H9 (cell line): ENCODE data around the gene LAMC3. TPM values are rescaled to one million over a fixed set of nuclear protein-coding genes. Genes with fewer than 3 reads are reported as not detected.
A peak's percentile ranks its signal among the peaks of the same experiment; 100 is the strongest.

Experiments
- DNase-seq: peaks from one replicate; pipeline ENCODE4 v3.0.0-alpha.2; 2017
- H2AFZ ChIP-seq: one replicate; pipeline ENCODE4 v1.6.1; 2013; ENCODE audit warnings: mild to moderate bottlenecking, low read length, control low read depth, moderate library complexity
- H2AK5ac ChIP-seq: 2 replicates; pipeline ENCODE4 v1.6.1; 2013; ENCODE audit warnings: low read length, control low read depth, mixed read lengths; ENCODE audit not compliant: insufficient read length
- H2BK120ac ChIP-seq: one replicate; pipeline ENCODE4 v1.6.1; 2013; ENCODE audit warnings: low read depth, mild to moderate bottlenecking, low read length, control low read depth, inconsistent platforms; ENCODE audit not compliant: poor library complexity, severe bottlenecking
- H2BK12ac ChIP-seq: 2 replicates; pipeline ENCODE4 v1.6.1; 2013; ENCODE audit warnings: low read length, control low read depth, mixed read lengths, low read depth; ENCODE audit not compliant: insufficient read length
- H2BK15ac ChIP-seq: 2 replicates; pipeline ENCODE4 v1.6.1; 2013; ENCODE audit warnings: low read depth, low read length, control low read depth
- H2BK20ac ChIP-seq: one replicate; pipeline ENCODE4 v1.6.1; 2013; ENCODE audit warnings: low read depth, mild to moderate bottlenecking, low read length, control low read depth, inconsistent platforms; ENCODE audit not compliant: poor library complexity, severe bottlenecking
- H2BK5ac ChIP-seq: 2 replicates; pipeline ENCODE4 v1.6.1; 2013; ENCODE audit warnings: low read length, control low read depth, mixed read lengths; ENCODE audit not compliant: insufficient read length
- H3K14ac ChIP-seq: 2 replicates; pipeline ENCODE4 v1.6.1; 2013; ENCODE audit warnings: low read length, control low read depth; ENCODE audit not compliant: insufficient read depth
- H3K18ac ChIP-seq: 2 replicates; pipeline ENCODE4 v1.6.1; 2013; ENCODE audit warnings: low read depth, mild to moderate bottlenecking, mixed read lengths, low read length, control low read depth; ENCODE audit not compliant: insufficient read length
- H3K23ac ChIP-seq: 2 replicates; pipeline ENCODE4 v1.6.1; 2013; ENCODE audit warnings: low read length, control low read depth, mixed read lengths, low read depth; ENCODE audit not compliant: insufficient read length
- H3K23me2 ChIP-seq: 2 replicates; pipeline ENCODE4 v1.6.1; 2013; ENCODE audit warnings: low read depth, mild to moderate bottlenecking, mixed read lengths, low read length, control low read depth; ENCODE audit not compliant: insufficient read length, poor library complexity, severe bottlenecking
- H3K27ac ChIP-seq: 2 replicates; pipeline ENCODE4 v1.5.1; 2013; ENCODE audit warnings: low read length, control low read depth, mixed read lengths, low read depth; ENCODE audit not compliant: insufficient read length
- H3K27me3 ChIP-seq: 2 replicates; pipeline ENCODE4 v1.6.1; 2013; ENCODE audit warnings: low read length, control low read depth, inconsistent platforms; ENCODE audit not compliant: insufficient read depth
- H3K4ac ChIP-seq: 2 replicates; pipeline ENCODE4 v1.6.1; 2013; ENCODE audit warnings: low read depth, mild to moderate bottlenecking, control low read depth, inconsistent platforms, low read length, moderate library complexity
- H3K4me1 ChIP-seq: 2 replicates; pipeline ENCODE4 v1.6.1; 2013; ENCODE audit warnings: low read length, control low read depth, inconsistent platforms; ENCODE audit not compliant: insufficient read depth
- H3K4me2 ChIP-seq: 2 replicates; pipeline ENCODE4 v1.6.1; 2013; ENCODE audit warnings: low read length, control low read depth, mixed read lengths; ENCODE audit not compliant: insufficient read length, insufficient read depth
- H3K56ac ChIP-seq: 2 replicates; pipeline ENCODE4 v1.6.1; 2013; ENCODE audit warnings: low read depth, mild to moderate bottlenecking, mixed read lengths, low read length, control low read depth; ENCODE audit not compliant: insufficient read length
- H3K79me1 ChIP-seq: 2 replicates; pipeline ENCODE4 v1.6.1; 2013; ENCODE audit warnings: low read depth, mild to moderate bottlenecking, moderate library complexity, low read length, control low read depth, inconsistent platforms; ENCODE audit not compliant: insufficient read depth, poor library complexity, severe bottlenecking
- H3K79me2 ChIP-seq: 2 replicates; pipeline ENCODE4 v1.6.1; 2013; ENCODE audit warnings: low read length, control low read depth, inconsistent platforms; ENCODE audit not compliant: insufficient read depth
- H3K9ac ChIP-seq: 2 replicates; pipeline ENCODE4 v1.6.1; 2013; ENCODE audit warnings: low read length, control low read depth, mixed read lengths; ENCODE audit not compliant: insufficient read length; ENCODE audit errors: extremely low read depth
- H3K9me3 ChIP-seq: one replicate; pipeline ENCODE4 v1.6.1; 2013; ENCODE audit warnings: low read depth, low read length, inconsistent platforms; ENCODE audit not compliant: control insufficient read depth
- H3T11ph ChIP-seq: one replicate; pipeline ENCODE4 v1.6.1; 2013; ENCODE audit warnings: mild to moderate bottlenecking, low read length, control low read depth, inconsistent platforms
- H4K20me1 ChIP-seq: one replicate; pipeline ENCODE4 v1.6.1; 2013; ENCODE audit not compliant: control insufficient read depth, insufficient read length, insufficient read depth
- H4K5ac ChIP-seq: 2 replicates; pipeline ENCODE4 v1.6.1; 2013; ENCODE audit warnings: low read depth, mild to moderate bottlenecking, mixed read lengths, low read length, control low read depth; ENCODE audit not compliant: insufficient read length
- H4K8ac ChIP-seq: replicated peaks from 2 replicates; pipeline ENCODE4 v1.6.1; 2013; ENCODE audit warnings: low read length, control low read depth, mixed read lengths, low read depth; ENCODE audit not compliant: insufficient read length
- H4K91ac ChIP-seq: 2 replicates; pipeline ENCODE4 v1.6.1; 2013; ENCODE audit warnings: low read depth, mild to moderate bottlenecking, moderate library complexity, mixed read lengths, low read length, control low read depth; ENCODE audit not compliant: insufficient read length
- H3K27ac Mint-ChIP-seq, 3 experiments: 2 replicates in 2 of 3; 3 replicates in 1 of 3; pipeline ENCODE4 v1.8.0; 2020 to 2021; ENCODE audit warnings: mixed read lengths in 3 of 3, mild to moderate bottlenecking in 1 of 3, moderate library complexity in 1 of 3
- H3K27me3 Mint-ChIP-seq: 2 replicates; pipeline ENCODE4 v1.8.0; 2021; ENCODE audit warnings: low read depth, mild to moderate bottlenecking, moderate library complexity, mixed read lengths
- H3K36me3 Mint-ChIP-seq, 3 experiments: 2 replicates in 2 of 3; 3 replicates in 1 of 3; pipeline ENCODE4 v1.8.0; 2020 to 2021; ENCODE audit warnings: low read depth in 3 of 3, mixed read lengths in 3 of 3; ENCODE audit not compliant: insufficient read depth in 1 of 3
- H3K4me1 Mint-ChIP-seq, 2 experiments: 2 replicates each; pipeline ENCODE4 v1.8.0; 2020; ENCODE audit warnings: mixed read lengths in 2 of 2
- H3K4me3 Mint-ChIP-seq, 2 experiments: 2 replicates in 1 of 2; 3 replicates in 1 of 2; pipeline ENCODE4 v1.8.0; 2020 to 2021; ENCODE audit warnings: mild to moderate bottlenecking in 2 of 2, mixed read lengths in 2 of 2, moderate library complexity in 1 of 2
- H3K9me3 Mint-ChIP-seq, 2 experiments: 2 replicates in 1 of 2; 3 replicates in 1 of 2; pipeline ENCODE4 v1.8.0; 2020; ENCODE audit warnings: mild to moderate bottlenecking in 2 of 2, mixed read lengths in 2 of 2, moderate library complexity in 1 of 2
- CTCF ChIP-seq: fragments of 200-600 bp; sonication (generic); conservative IDR thresholded peaks from 3 replicates; pipeline ENCODE4 v1.8.0; 2021; ENCODE audit warnings: antibody characterized with exemption, mild to moderate bottlenecking
- WGBS: extraction: QIAGEN DNeasy Blood & Tissue Kit; methylation state at CpG from one replicate; pipeline ENCODE4 v1.1.7; 2013; ENCODE audit warnings: missing lambda C conversion rate, low lambda C conversion rate, mixed read lengths; ENCODE audit not compliant: insufficient read length; ENCODE audit errors: extremely low coverage; 5-methylcytosine and 5-hydroxymethylcytosine counted together
- total RNA-seq: library from RNA; stranded (reverse); gene quantifications from 2 replicates; pipeline ENCODE4 v1.2.1, GENCODE V29; 2021

LAMC3 gene
- total RNA-seq, 1 experiment from 2014 or later = 21.7 TPM

- Histone ChIP-seq H4K20me1 (no peaks in the 10 kb centered on the region), H2BK15ac (no peak overlapping the region), H3K18ac (no peak overlapping the region), H3K56ac (no peak overlapping the region), H2BK12ac (no peak overlapping the region), H3K27me3 (no peaks in the 10 kb centered on the region), H2AFZ (no peak overlapping the region), H2BK120ac (no peak overlapping the region), H3K4me1 (no peaks in the 10 kb centered on the region), H3K79me2 (no peaks in the 10 kb centered on the region), H3T11ph (no peak overlapping the region), H2BK20ac (no peak overlapping the region), H3K23me2 (no peaks in the 10 kb centered on the region), H3K14ac (no peak overlapping the region), H3K4me2 (no peak overlapping the region), H3K27ac (no peak overlapping the region), H4K91ac (no peak overlapping the region), H3K79me1 (no peaks in the 10 kb centered on the region), H4K8ac (no peak overlapping the region), H3K4ac (no peak overlapping the region), H3K9me3 (no peaks in the 10 kb centered on the region), H2AK5ac (no peak overlapping the region), H2BK5ac (no peak overlapping the region), H3K9ac (no peak overlapping the region), H4K5ac (no peak overlapping the region), H3K23ac (no peak overlapping the region)
- Mint-ChIP-seq H3K27me3 (peaks cover 4% of the 10 kb centered on the region; the same call in 1 of the 2 replicates), H3K36me3 (no peaks in the 10 kb centered on the region), H3K4me3 (peak overlapping the region in 1 of 2 experiments; percentile 46; a peak in 2 of 5 replicates), H3K27ac (peak overlapping the region in 1 of 3 experiments; percentile 68; a peak in 4 of 7 replicates), H3K9me3 (no peaks in the 10 kb centered on the region; a peak in 2 of 5 replicates), H3K4me1 (peaks cover 20 to 33% of the 10 kb centered on the region in 2 experiments)
- DNase-seq = peak; percentile 21
- no peak for TF ChIP-seq CTCF
- no CpG with 5 or more reads among the region's 20 CpGs for WGBS
These were observed 16.9 kb upstream of the LAMC3 start for GRCh38 chr9:130991778-130992681.
